ENCODE results near the gene MOGAT3. TPM values are rescaled to one million over a fixed set of nuclear protein-coding genes. Genes with fewer than 3 reads are reported as not detected.

Gene MOGAT3
- total RNA-seq, 4 donors from 2014 or later, result 91.4 to 195 (median 123) TPM; not detected in 1

GRCh38 chr7:101160910-101161309, 39.9 kb downstream of the MOGAT3 start:
- Histone ChIP-seq H3K4me3 (no peak overlapping the region), H3K4me1 (peaks cover 8 to 40% (median 25%) of the 10 kb centered on the region in 4 donors), H3K27me3 (peaks cover 0 to 20% of the 10 kb centered on the region in 2 donors), H3K36me3 (peaks cover 0 to 27% (median 0%) of the 10 kb centered on the region in 3 donors), H3K9me3 (peaks cover 0 to 3% (median 0%) of the 10 kb centered on the region in 4 donors), H3K27ac (peak overlapping the region in 1 of 4 donors; percentile 78)
- TF ChIP-seq, protein P1, sequence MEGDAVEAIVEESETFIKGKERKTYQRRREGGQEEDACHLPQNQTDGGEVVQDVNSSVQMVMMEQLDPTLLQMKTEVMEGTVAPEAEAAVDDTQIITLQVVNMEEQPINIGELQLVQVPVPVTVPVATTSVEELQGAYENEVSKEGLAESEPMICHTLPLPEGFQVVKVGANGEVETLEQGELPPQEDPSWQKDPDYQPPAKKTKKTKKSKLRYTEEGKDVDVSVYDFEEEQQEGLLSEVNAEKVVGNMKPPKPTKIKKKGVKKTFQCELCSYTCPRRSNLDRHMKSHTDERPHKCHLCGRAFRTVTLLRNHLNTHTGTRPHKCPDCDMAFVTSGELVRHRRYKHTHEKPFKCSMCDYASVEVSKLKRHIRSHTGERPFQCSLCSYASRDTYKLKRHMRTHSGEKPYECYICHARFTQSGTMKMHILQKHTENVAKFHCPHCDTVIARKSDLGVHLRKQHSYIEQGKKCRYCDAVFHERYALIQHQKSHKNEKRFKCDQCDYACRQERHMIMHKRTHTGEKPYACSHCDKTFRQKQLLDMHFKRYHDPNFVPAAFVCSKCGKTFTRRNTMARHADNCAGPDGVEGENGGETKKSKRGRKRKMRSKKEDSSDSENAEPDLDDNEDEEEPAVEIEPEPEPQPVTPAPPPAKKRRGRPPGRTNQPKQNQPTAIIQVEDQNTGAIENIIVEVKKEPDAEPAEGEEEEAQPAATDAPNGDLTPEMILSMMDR (IDR thresholded peaks at IDR 0.05), result no peak
- TF ChIP-seq POLR2A (IDR thresholded peaks at IDR 0.05), result peak in 1 of 2 donors; percentile 29
- DNase-seq, result peak in 1 of 3 donors; percentile 64

DNA sequence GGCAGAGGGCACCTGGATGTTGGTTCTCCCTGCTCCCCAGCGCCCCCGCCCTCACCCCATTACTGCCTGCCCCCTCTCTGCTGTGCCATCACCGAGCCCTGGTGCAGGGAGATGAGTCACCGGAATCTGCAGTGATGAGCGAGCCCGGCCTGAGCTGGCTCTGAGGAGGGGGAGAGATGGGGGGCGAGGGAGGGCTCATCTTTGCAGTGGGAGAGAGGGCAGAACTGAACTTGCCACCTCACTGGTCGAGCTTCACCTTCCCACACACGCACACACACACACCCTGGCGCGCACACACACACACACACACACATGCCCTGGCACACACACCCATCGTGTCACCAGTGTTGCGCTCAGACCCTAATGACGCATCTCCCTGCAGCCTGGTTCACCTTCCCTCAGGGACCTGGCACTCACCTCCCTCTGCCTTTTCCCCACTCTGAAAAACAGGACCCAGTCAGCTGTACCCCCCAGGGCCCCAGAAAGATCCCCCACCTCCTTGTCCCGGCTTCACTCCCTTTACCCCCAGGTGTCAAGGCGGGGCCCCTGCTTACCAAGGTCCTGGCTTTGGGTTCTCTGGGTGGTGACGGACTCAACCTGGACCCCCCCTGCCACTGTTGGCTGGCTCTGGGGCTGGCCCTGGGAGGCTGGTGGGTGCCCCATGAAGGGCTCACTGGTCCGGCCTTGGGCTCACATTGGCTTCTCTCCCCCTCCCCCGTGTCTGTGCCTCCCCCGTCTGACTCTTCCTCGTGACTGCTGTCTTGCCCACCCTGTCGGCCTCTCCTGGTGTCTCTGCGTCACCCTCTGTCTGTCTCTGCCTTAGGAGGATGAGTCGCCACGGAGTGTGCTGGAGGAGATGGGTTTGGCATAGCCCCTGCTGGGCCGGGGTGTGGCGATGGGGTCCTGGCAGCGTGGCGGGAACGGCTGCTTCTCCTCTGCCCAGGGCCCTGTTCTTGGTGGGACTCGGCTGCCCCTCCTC, 40.9 kb downstream of the MOGAT3 start:
- Histone ChIP-seq H3K27ac (peak overlapping the region in 1 of 4 donors; percentile 78), H3K36me3 (peaks cover 0 to 27% (median 0%) of the 10 kb centered on the region in 3 donors), H3K4me1 (peaks cover 8 to 40% (median 22%) of the 10 kb centered on the region in 4 donors), H3K4me3 (no peak overlapping the region), H3K9me3 (no peaks in the 10 kb centered on the region), H3K27me3 (peaks cover 0 to 17% of the 10 kb centered on the region in 2 donors)
- no peak for DNase-seq
- TF ChIP-seq, protein P1 (IDR thresholded peaks at IDR 0.05), result no peak
- TF ChIP-seq POLR2A (IDR thresholded peaks at IDR 0.05), result no peak

DNA sequence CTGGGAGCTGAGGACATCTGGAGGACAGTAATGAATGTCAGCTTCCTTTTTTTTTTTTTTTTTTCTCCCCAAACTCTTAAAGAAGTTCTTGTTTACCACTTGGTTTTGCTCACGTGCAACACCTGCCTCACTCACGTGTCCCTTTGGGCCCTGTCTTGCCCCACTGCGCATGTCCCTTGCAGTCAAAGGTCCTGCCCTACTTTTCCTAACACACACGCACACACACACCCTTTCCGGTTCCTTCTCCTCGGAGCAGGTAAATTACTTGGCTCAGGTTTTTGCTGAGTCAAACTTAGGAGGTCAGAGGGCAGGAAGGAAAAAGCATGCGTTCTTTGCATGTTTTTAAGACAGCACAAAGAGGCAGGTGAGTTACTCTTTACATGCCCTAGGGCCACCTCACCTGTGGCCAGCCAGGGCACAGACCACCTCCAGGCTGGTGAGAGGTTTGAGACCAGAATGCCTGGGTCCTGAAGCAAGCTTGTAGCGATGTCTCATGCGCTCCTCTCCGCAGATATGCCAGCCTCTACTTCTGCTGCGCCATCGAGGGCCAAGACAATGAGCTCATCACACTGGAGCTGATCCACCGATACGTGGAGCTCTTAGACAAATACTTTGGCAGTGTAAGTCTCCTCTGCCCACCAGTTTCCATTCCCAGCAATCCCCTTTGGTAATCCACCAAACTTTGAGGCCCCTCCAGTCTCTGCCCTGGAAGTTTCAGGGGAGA, 43.8 kb downstream of the MOGAT3 start:
- peaks cover 0 to 13% (median 6%) of the 10 kb centered on the region in 4 donors for H3K4me1 ChIP-seq

DNA sequence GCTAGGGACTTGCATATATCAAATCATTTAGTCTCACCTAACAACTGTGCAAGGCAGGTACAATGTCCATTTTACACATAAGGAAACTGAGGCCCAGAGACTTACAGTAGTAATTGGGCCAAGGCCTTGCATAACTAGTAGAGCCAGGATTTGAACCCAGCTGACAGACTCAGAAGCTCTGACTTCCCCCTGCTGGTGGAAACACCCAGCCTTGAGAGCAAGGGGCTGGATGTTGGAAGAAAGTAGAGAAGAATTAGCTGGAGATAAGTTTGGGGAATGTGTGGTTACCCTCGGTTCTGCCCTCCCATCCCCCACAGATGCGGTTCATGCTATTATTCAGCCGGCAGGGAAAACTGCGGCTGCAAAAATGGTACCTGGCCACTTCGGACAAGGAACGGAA, 44.6 kb downstream of the MOGAT3 start:
- peaks cover 0 to 12% (median 6%) of the 10 kb centered on the region in 4 donors for H3K4me1 ChIP-seq
- H3K36me3 ChIP-seq, result peaks cover 0 to 27% (median 0%) of the 10 kb centered on the region in 3 donors
- H3K4me3 ChIP-seq, result no peak overlapping the region
- H3K27me3 ChIP-seq, result no peaks in the 10 kb centered on the region
- TF ChIP-seq POLR2A (IDR thresholded peaks at IDR 0.05), result no peak
- no peaks in the 10 kb centered on the region for H3K9me3 ChIP-seq
- DNase-seq, result no peak
- H3K27ac ChIP-seq, result peak overlapping the region in 1 of 4 donors; percentile 75

More for the DNA sequence above, 43.8 kb downstream of the MOGAT3 start:
- Histone ChIP-seq H3K27ac (peak overlapping the region in 1 of 4 donors; percentile 82), H3K9me3 (no peaks in the 10 kb centered on the region), H3K27me3 (no peaks in the 10 kb centered on the region), H3K36me3 (peaks cover 0 to 27% (median 0%) of the 10 kb centered on the region in 3 donors), H3K4me3 (no peak overlapping the region)
- DNase-seq, result peak in 2 of 3 donors; percentile 70 to 87
- TF ChIP-seq, protein P1 (IDR thresholded peaks at IDR 0.05), result no peak
- no peak for TF ChIP-seq POLR2A (IDR thresholded peaks at IDR 0.05)

- Histone ChIP-seq H3K4me3 (peak overlapping the region; percentile 76 to 89 (median 84)), H3K27ac (peak overlapping the region in 1 of 4 donors; percentile 74), H3K27me3 (no peaks in the 10 kb centered on the region), H3K4me1 (peaks cover 0 to 12% (median 6%) of the 10 kb centered on the region in 4 donors), H3K9me3 (no peaks in the 10 kb centered on the region), H3K36me3 (peaks cover 0 to 26% (median 0%) of the 10 kb centered on the region in 3 donors)
- no peak for DNase-seq
- TF ChIP-seq, protein P1 (IDR thresholded peaks at IDR 0.05), result no peak
- no peak for TF ChIP-seq POLR2A (IDR thresholded peaks at IDR 0.05)
Observed at GRCh38 chr7:101155303-101155702, 45.5 kb downstream of the MOGAT3 start.
